ENCODE results near the gene BEST2.

BEST2 gene

DNA sequence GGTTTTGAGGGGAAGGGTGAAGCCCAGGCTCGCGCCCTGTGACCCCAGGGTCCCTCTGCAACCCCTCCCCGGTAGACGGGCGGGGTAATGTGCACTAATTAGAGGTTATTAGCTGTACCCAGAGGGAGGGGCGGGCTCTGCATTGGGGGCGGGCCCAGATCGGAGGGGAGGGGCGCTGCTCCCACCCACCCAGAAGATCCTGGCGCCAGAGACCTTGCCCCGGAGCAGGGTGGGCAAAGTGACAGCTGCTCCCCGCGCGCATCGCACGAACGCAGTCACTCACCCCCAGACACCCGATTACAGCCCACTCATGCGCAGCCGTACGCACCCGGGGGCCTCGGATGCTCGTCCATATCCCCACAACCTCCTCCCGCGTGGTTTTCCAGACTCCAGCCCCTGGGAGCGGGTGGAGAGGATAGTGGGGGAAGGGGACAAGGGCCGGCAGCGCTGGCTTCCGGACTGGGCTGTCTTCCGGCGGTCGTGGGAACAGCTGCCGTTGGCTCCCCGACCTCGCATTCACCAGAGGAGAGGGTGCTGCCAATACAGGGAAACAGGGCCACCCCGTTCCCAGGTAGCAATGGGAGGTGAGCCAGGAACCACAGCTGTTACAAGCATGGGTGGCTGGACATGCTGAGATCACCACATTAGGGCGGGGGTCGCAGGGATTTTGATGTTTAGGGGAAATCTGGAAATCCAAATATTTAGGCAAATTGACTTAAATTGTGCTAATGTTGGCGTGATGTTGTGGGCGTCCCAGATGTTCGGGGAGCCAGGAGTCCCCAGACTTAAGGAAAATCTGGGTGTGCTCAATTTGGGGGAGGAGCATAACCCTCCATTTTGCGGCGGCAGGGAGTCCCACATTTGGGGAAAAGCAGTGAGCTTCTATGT is 26.7 kb downstream of the BEST2 start:
- no peaks in the 10 kb centered on the region for H3K9me3 ChIP-seq
- DNase-seq, result peak; percentile 90
- H3K27me3 ChIP-seq, result no peaks in the 10 kb centered on the region
- H3K36me3 ChIP-seq, result no peaks in the 10 kb centered on the region
- peak overlapping the region; percentile 65 for H3K4me3 ChIP-seq (ENCODE audit: low read depth, low read length)
- TF ChIP-seq, protein P1, sequence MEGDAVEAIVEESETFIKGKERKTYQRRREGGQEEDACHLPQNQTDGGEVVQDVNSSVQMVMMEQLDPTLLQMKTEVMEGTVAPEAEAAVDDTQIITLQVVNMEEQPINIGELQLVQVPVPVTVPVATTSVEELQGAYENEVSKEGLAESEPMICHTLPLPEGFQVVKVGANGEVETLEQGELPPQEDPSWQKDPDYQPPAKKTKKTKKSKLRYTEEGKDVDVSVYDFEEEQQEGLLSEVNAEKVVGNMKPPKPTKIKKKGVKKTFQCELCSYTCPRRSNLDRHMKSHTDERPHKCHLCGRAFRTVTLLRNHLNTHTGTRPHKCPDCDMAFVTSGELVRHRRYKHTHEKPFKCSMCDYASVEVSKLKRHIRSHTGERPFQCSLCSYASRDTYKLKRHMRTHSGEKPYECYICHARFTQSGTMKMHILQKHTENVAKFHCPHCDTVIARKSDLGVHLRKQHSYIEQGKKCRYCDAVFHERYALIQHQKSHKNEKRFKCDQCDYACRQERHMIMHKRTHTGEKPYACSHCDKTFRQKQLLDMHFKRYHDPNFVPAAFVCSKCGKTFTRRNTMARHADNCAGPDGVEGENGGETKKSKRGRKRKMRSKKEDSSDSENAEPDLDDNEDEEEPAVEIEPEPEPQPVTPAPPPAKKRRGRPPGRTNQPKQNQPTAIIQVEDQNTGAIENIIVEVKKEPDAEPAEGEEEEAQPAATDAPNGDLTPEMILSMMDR (IDR thresholded peaks at IDR 0.05; ENCODE audit: low read depth, low read length), result no peak
- peaks cover 14% of the 10 kb centered on the region for H3K4me1 ChIP-seq

DNA sequence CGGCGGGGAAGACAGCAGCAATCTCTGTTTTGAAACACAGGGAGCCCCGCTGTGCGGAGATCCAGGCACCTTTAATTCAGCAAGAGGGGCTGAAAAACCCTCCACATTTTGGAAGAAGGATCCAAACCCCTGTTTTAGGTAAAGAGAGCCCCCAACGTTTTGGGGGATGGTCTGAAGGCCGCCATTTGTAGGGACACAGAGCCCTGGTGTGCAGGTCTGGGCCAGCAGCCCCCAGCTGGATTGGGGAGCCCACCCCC is 27.2 kb downstream of the BEST2 start:
- Histone ChIP-seq H3K36me3 (no peaks in the 10 kb centered on the region), H3K9me3 (no peaks in the 10 kb centered on the region), H3K4me1 (peaks cover 20% of the 10 kb centered on the region), H3K27me3 (no peaks in the 10 kb centered on the region), H3K4me3 (ENCODE audit: low read depth, low read length) (peak overlapping the region; percentile 65)
- DNase-seq, result no peak
- TF ChIP-seq, protein P1 (IDR thresholded peaks at IDR 0.05; ENCODE audit: low read depth, low read length), result no peak

DNA sequence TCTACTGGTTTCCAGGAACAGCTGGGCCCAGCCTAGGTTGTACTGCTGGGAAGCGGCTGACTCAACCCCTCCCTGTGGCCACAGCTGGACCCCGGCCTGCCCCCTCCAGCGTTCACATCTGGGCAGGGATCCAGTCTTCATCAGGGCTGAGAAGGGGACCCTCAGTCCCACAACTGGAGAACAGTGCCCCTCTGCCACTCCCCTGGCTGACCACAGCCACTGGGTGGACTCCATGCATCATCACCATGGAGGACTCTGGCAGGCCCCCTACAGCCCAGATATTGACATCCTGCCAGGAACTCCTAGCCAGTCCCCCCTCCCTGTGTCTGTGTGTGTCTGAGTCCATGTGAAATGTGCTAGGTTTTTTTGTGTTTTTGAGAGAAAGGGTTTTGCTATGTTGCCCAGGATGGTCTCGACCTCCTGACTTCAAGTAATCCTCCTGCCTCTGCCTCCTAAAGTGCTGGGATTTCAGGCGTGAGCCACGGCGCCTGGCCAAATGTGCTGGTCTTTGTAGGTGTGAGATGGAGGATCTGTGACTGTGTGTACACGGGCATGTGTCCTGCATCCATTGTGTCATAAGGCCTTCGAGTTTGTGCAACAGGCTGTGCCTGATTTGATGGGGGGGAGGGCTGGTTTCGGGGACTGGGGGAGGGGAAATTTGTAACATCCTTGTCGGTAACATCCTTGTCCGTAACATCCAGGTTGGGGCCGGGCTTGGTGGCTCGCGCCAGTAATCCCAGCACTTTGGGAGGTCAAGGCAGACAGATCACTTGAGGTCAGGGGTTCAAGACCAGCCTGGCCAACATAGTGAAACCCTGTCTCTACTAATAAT is 27.8 kb downstream of the BEST2 start:
- H3K9me3 ChIP-seq, result no peaks in the 10 kb centered on the region
- peak overlapping the region; percentile 65 for H3K4me3 ChIP-seq (ENCODE audit: low read depth, low read length)
- TF ChIP-seq, protein P1 (IDR thresholded peaks at IDR 0.05; ENCODE audit: low read depth, low read length), result peak; percentile 25; the same call in 1 of the 2 replicates
- H3K36me3 ChIP-seq, result no peaks in the 10 kb centered on the region
- peak; percentile 78 for DNase-seq
- H3K4me1 ChIP-seq, result peaks cover 25% of the 10 kb centered on the region
- no peaks in the 10 kb centered on the region for H3K27me3 ChIP-seq

DNA sequence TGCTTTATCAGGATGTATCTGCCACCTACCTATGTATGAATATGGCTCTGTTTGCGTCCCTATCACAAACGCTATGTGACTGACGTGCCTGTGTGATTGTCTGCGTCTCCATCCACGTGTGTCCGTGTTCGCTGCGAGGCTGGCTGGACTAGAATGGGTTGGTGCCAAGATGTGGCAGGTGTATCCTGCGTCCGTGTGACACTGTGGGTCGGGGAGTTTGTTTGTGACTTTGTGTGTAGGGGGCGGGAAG is 30.5 kb downstream of the BEST2 start:
- H3K4me1 ChIP-seq, result peaks cover 42% of the 10 kb centered on the region
- H3K27me3 ChIP-seq, result no peaks in the 10 kb centered on the region
- no peak for DNase-seq
- H3K9me3 ChIP-seq, result no peaks in the 10 kb centered on the region
- H3K4me3 ChIP-seq (ENCODE audit: low read depth, low read length), result peak overlapping the region; percentile 59
- TF ChIP-seq, protein P1 (IDR thresholded peaks at IDR 0.05; ENCODE audit: low read depth, low read length), result no peak
- H3K36me3 ChIP-seq, result no peaks in the 10 kb centered on the region

DNA sequence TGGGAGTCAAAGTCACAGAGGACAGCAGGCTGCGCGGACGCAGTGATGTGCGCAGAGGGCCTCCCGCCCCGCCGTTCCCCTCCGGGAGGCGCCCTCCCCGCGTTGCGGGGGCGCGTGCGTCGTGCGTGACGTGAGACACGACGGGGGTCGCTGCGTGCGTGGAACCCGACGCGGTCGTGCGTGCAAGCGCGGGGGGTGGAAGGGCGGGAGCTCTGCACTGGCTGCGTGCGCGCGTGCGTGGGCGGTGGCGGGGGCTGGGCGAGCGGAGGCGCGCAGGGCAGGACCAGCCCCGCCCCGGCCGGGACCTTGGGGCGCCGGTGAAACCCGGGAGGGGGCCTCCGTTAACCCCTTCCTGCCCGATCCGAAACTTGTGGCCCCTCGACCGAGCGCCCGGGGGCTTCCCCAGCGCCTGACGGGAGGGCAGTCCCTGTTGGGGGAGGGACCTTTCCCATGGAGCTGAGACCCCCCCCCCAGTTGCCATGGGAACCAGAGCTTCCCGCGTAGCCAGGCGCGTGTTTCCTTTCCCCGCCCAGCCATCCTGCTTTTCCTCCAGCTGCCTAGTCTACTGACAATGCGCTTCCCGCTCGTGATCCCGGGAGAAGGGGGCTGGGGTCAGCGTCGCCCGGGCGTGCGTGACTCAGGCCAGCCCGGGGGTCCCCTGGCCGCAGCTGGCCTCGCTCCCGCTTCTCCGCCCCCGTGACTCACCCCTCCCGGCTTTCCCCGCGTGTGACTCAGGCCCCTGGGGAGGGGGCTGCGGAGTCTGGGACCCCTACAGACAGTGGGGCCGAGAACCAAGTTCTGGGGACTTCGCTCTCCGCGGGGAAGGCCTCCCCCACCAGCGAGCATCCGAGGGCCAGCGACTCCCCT is 31.1 kb downstream of the BEST2 start:
- TF ChIP-seq, protein P1 (IDR thresholded peaks at IDR 0.05; ENCODE audit: low read depth, low read length), result 0 out of 2 replicates have a peak, but pooled peaks have one; percentile 8
- H3K9me3 ChIP-seq, result no peaks in the 10 kb centered on the region
- H3K4me1 ChIP-seq, result peaks cover 42% of the 10 kb centered on the region
- no peaks in the 10 kb centered on the region for H3K27me3 ChIP-seq
- peak overlapping the region; percentile 59 for H3K4me3 ChIP-seq (ENCODE audit: low read depth, low read length)
- no peaks in the 10 kb centered on the region for H3K36me3 ChIP-seq
- DNase-seq, result peak; percentile 91

Measured in BE2C (cell line).